Stimulated activated CD4-positive, alpha-beta T cell treated with anti-CD3 and anti-CD28 coated beads, TNF-alpha, amount 100 ng/mL, for 4 hours (primary cell): ENCODE results near the gene GPR62.

Source experiments
- DNase-seq, 3 experiments: peaks; one replicate each; pipeline ENCODE4 v3.0.0-alpha.2; 2020; ENCODE audit warnings: low read depth in 3 of 3

Gene GPR62

GRCh38 chr3:51954105-51954504 is 1.1 kb upstream of the GPR62 start:
- DNase-seq = no peak

DNA sequence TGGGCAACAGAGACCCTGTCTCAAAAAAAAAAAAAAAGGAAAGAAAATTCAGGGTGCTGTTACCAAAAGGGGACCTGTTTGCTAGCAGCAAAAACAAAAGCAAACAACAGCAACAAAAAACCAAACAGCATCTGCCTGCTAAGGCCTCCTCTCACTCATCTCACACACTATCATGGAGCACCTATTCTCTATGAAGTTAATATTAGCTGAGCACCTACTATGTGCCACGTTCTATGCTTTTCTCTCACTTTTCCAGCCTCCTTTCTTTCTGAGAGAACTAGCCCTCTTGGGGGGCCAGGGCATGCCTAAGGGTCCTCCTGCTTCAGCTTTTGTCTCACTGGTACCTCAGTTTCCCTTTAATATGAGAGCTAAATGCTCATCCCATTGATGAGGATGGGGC is 468 bp upstream of the GPR62 start:
- no peak for DNase-seq

DNA sequence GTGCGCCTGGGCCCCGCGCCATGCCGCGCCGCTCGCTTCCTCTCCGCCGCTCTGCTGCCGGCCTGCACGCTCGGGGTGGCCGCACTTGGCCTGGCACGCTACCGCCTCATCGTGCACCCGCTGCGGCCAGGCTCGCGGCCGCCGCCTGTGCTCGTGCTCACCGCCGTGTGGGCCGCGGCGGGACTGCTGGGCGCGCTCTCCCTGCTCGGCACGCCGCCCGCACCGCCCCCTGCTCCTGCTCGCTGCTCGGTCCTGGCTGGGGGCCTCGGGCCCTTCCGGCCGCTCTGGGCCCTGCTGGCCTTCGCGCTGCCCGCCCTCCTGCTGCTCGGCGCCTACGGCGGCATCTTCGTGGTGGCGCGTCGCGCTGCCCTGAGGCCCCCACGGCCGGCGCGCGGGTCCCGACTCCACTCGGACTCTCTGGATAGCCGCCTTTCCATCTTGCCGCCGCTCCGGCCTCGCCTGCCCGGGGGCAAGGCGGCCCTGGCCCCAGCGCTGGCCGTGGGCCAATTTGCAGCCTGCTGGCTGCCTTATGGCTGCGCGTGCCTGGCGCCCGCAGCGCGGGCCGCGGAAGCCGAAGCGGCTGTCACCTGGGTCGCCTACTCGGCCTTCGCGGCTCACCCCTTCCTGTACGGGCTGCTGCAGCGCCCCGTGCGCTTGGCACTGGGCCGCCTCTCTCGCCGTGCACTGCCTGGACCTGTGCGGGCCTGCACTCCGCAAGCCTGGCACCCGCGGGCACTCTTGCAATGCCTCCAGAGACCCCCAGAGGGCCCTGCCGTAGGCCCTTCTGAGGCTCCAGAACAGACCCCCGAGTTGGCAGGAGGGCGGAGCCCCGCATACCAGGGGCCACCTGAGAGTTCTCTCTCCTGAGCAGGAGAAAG is 951 bp downstream of the GPR62 start:
- no peak for DNase-seq

- DNase-seq = no peak
Observed at GRCh38 chr3:51957520-51958205, 2.5 kb downstream of the GPR62 start.

- no peak for DNase-seq
Observed at GRCh38 chr3:51958603-51959521, 3.7 kb downstream of the GPR62 start.

- no peak for DNase-seq
Observed at GRCh38 chr3:51959651-51960050, 4.5 kb downstream of the GPR62 start.

GRCh38 chr3:51960386-51960785 is 5.2 kb downstream of the GPR62 start:
- DNase-seq = no peak

DNA sequence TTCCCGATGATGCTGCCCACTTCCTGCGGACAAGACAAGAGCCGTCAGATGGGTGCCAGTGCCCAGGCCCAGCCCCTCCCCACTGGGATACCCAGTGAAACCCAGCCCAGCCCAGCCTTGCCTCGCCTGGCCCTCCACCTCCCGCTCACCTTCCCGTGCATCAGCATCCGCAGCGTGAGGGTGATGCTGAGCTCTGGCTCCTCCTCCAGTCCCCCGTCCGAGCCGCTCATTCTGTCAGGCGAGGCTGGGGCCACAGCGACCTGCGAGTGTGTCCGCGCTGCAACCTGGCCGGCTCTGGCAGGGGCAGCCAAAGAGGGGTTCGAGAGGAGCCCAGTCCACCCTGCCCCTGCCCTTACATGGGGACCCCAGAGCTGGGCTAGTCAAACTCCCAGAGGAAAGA is 5.8 kb downstream of the GPR62 start:
- DNase-seq = no peak

GRCh38 chr3:51961602-51962569 is 6.7 kb downstream of the GPR62 start:
- no peak for DNase-seq

- no peak for DNase-seq
Observed at GRCh38 chr3:51962854-51963530, 7.8 kb downstream of the GPR62 start.

- no peak for DNase-seq
Observed at GRCh38 chr3:51963951-51964451, 8.8 kb downstream of the GPR62 start.

GRCh38 chr3:51964521-51964920 is 9.3 kb downstream of the GPR62 start:
- no peak for DNase-seq

- no peak for DNase-seq
Observed at GRCh38 chr3:51966016-51966415, 10.8 kb downstream of the GPR62 start.

DNA sequence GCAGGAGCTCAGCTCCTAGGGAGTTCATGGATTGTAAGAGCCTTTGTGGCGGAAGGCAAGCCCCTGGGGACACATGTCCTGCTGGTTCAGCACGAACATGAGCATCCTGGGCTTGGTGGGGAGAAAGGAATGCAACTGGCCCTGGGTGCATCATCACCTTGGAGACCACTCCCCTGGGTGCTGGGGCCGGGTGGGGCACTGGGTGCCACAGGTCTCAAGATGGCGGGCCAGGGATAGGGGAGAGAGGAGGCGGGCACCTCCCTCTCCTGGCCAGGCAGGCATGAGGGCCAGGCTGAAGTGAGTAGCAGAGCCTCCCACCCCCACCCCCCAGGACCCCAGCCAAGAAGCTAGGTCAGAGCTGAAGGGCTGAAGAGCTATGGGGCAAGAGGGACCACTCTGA is 11.3 kb downstream of the GPR62 start:
- no peak for DNase-seq

DNA sequence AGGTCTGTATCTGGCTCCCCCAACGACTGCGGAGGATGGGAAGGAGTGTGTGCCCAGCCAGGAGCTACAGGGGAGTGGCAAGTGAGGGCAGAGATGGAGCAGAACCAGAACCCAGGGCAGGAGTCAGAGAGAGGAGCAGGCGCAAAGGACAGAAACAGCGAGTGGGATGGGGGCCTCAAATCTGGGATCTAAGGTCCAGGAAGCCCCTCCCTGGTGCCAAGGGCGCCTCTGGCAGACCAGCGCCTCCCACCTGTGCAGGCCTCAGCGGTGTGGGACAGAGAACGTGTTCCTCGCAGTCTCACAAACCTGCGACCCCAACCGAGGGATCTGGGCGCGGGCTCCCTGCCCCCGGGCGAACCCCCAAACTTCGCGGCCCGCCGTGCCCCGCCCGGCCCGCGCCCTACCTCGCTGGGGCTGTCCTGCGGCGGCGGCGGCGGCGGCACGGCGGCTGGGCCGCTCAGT is 11.8 kb downstream of the GPR62 start:
- DNase-seq = no peak

GRCh38 chr3:51967384-51968169 is 12.4 kb downstream of the GPR62 start, which contains the start of gene PCBP4:
PCBP4 (minus strand) TSS chr3:51967454; CDS start chr3:51961240, 6,214 bp downstream.
- DNase-seq = no peak

DNA sequence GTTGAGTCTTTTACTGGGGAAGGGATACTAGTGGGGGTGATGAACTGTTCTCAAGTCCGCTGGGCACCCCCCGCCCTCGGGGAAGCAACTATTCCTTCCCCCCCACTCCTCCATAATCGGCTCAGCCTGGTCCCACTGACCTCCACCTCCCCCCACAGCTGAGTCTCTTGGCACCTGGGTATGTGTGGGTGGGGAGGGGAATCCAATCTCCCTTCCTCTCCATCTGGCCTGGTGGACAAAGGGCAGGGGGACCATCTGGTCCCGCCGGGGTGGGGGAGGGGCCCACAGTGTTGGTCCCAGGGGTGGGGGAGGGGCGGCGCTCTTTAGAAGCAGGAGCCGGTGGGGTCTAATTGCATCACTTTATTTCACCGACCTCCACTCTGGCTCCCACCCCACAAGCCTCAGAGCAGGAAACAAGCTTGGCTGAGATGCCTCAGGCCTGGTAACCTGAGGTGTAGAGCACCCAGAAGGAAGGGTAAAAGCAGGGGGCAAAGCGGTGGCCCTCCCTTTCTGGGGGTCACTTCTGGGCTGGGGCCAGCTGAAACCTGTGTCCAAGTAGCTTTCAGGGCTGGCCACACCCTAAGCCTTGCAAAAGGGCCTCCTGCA is 13.1 kb downstream of the GPR62 start:
- DNase-seq = no peak

DNA sequence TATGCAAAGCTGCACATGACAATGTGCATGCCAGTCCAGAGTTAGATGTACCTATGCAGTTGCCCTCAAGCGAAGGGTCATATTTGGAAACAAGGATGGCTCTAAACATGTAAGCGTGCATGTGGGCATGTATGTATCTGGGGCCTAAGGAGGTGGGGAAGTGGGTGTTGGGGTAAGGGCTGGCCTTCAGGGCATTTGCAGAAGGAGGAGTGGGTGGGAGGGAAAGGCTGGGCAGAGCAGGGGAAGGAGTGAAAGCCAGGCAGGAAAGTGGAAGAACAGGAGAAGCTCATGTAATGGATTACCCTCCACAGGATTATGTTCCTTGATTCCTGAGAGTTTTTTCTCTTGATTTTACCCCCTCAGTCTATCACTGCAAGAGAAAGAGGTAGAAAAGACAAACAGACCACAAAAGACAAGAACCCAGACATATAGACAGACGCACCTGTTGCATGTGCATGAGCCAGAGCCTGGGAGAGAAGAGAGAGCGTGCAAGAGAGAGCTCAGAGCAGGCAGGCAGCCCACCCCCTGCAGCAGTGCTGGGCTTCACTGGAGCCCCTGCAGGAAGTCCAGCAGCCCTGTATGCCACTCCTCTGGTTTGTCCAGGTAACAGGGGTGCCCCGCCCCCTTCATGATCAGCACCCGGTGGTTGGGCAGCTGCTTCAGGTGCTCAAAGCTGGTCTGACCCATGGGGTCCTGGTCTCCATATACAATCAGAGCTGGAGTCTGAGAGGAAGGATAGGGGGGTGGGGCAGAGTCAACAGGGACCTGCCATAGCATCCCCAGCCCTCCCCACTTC is 13.9 kb downstream of the GPR62 start:
- no peak for DNase-seq
